HG03571 (cell line): ENCODE data around the gene DCLRE1A.
"Not testable (repeated sequence)": the region's sequence is repeated elsewhere in the genome, so short reads cannot be mapped to it uniquely, and the experiment has no call there.

Experiments
- ATAC-seq: cut with Tn5 transposase; IDR thresholded peaks from one replicate; pipeline ENCODE4 v1.9.1; 2021; ENCODE audit not compliant: unreplicated experiment

Gene DCLRE1A

DNA sequence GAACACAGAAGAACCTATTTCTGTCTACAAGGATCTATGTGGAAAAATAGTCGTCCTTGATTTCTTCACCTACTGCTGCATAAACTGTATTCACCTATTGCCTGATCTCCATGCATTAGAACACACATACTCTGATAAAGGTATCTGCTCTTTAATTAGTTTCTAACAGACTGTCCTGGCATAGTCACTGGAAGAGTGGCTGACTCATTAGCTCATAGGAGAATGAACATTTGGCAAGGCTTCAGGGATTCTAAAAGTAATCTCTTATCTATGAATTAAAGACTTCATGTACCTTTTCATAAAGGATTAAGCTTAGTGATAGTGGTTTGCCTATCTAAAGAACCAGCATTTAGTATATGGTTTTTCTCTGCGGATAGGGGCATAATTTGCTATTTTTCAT is 4.7 kb upstream of the DCLRE1A start:
- ATAC-seq = no peak

DNA sequence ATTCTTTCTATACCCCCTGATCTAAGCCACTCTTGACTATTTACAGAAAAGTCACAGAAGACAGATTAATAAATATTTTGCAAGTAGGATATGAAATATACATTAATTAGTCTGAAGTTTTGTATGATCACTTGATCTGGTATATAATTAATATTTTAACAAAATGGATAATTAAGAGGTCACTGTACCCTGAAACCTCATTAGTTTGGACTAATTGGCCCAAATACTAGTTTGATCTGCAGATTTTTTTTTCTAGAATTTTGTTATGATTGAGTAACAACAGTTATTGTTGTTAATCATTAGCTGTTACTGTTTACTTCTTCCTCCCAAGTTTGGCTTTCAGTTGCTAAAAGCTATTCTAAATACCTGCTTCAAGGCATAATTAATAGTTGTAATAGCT is 3.3 kb upstream of the DCLRE1A start:
- ATAC-seq = no peak

DNA sequence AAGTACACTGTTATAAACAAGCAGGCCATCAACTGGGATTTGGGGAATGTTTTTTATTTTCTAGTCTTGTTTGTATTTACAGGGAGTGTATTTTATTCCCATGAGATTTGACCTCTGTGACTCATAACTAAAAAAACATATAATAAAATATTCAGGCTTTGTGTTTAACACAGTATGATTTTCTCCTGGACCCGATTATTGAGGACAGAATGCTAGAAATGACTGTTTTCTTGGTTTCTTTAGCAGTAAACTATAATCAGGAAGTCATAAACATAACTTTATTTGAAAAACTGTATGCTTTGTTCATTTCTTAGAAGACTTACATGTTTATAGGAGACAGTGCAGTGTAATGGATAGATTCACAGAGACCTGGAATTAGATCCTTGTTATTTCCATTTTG is 2.7 kb upstream of the DCLRE1A start:
- ATAC-seq = no peak

DNA sequence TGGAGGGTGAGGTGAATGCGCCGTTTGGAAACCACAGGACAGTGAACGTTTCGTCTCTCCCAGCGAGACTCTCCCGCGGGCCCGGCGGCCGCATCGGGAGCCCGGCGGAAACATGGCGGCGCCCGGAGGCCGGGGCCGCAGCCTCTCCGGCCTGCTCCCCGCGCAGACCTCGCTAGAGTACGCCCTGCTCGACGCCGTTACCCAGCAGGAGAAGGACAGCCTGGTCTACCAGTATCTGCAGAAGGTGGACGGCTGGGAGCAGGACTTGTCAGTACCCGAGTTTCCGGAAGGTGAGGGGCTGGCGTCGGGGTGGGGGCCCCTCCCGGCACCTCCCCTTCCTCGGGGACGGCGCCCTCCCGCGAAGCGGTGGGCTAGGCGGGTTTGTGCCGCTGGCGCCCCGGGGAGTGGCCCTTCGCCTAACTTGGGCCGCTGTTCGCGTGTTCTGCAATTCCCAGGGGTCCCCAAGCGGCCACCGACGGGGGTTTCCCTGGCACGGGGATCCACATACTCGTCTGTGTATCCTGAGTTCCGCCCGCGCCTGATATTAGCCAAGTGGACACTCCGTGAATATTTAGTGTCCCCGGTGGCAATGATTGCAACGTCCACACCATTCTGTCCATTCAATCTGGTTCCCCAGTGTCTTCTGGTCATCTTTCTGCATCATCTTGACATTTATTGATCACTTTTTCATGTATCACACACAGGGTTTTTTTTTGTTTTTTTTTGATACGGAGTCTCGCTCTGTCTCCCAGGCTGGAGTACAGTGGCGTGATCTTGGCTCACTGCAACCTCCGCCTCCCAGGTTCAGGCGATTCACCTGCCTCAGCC is 1.1 kb upstream of the DCLRE1A start:
- ATAC-seq = peak; percentile 37

- ATAC-seq = no peak
These were observed 287 bp downstream of the DCLRE1A start for GRCh38 chr10:113853578-113854012.

DNA sequence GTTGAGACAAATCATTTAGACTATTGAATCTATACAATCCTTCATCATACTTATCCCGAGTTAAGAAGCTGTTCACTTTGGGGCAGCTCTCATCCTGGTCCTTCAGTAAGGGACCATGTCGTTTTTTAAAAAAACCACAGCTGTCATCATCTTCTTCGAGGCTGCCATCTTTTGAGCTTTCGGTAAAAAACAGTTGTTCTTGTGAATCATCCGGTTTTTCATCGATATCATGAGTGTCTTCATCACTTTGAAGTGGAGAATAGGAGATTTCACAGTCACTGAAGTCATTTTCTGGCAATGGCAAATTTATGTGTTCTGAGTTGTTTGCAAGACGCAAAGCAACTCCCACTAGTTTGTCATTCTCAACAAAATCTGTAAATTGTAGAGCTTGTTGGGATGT is 3.9 kb downstream of the DCLRE1A start:
- no peak for ATAC-seq

- no peak for ATAC-seq
These were observed 4.6 kb downstream of the DCLRE1A start for GRCh38 chr10:113849140-113849803.

DNA sequence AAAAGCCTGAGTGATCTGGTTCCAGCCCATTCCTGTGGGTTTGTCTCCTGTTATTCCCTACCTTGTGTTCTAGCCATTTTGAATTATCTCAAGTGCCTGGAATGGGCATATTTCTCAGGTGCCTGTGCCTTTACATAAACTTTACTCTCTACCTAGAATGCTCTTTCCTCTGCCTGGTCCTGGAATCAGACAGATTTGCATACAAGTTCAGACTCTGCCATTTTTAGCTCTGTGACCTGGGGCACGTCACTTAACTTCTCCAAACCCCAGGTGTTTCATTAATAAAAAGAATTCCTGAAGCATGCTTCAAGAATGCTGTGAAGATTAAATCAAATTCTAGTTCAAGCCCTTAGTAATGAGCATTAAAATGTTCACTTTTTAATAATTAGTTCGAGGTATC is 7.8 kb downstream of the DCLRE1A start:
- ATAC-seq = no peak

DNA sequence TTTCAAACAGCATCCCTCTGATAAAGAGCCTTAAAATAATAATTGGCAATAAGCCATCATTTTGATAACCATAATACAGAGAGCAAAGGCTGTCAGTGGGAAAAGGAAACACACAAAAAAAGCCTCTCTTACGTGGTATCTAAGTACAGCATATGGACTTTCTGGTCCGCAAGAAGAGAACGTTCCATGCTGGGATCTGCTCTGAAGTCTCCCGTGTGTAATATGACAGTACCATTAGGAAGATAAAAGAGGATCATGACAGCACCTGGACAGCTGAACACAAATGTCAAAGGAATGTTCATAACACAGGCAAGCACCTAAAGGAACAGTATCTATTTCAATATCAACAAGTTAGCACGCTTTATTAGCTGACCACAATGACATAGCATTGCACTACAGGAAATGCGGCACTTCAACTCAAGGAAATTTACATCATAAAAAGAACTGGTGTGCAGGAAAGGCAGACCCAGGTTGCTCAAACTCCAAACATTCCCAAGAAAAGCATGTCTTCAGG is 9.9 kb downstream of the DCLRE1A start:
- ATAC-seq = no peak

DNA sequence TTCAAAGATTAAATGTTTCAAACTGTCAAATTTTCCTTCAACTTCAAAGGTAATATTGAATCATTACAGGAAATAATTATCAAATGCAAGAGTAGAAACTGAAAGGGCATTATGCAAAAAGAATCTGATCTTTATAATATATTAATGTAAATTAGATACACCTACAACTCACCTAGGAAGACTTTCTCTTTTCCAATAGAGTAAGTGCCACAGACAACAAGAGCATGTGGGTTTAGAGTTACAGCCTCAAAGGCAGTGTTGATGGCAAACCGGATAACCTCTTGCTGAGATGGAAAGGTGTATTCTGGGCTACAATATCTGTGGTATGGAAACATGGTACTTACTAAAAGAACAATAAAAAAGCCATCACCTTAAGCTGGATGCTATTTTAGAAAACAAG is 11.7 kb downstream of the DCLRE1A start:
- ATAC-seq = no peak

DNA sequence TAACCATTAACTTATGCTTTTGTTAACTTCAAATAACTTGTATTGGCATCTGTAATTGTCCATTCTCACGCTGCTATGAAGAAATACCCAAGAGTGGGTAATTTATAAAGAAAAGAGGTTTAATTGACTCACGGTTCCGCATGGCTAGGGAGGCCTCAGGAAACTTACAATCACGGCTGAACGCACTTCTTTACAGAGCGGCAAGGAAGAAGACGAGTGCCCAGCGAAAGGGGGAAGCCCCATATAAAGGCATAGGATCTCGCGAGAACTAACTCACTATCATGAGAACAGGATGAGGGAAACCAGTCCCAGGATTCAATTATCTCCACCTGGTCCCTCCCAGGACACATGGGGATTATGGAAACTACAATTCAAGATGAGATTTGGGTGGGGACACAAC is 25.3 kb downstream of the DCLRE1A start:
- not testable (repeated sequence) for ATAC-seq

DNA sequence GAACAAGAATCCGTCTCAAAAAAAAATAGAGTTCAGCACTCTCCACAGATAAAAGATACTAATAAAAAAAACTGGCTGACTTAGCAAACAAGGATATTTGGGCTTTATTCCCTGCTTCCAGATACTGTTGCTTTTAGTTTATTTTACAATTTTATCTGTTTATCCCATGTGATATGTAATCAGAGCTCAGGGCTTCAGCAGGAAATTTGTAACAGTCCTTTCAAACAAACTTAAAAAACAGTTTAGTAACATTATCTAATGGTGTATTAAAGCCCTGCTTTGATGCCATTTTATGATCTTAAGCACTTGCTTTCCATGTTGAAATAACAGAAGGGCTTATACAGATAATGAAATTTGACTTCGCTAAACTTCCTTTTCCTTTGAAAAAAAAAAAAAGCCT is 28.1 kb downstream of the DCLRE1A start:
- ATAC-seq = no peak

- ATAC-seq = no peak
These were observed 30.5 kb downstream of the DCLRE1A start for GRCh38 chr10:113823389-113823788.

DNA sequence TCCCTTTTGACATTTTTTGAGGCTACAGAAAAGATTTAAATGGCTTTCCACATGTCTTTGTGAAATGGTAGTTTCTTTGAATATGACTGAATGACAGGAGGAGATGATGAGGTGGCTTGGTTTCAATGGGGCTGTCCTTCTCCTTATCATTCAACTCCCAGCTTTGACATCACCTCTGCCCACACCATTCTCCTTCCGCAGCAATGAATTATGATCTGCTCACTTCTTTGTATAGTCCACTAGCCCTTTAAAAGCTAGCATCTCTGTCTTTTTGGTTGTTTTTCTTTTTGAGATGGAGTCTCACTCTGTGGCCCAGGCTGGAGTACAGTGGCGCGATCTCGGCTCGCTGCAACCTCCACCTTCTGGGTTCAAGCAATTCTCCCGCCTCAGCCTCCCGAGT is 31.7 kb downstream of the DCLRE1A start:
- ATAC-seq = no peak

DNA sequence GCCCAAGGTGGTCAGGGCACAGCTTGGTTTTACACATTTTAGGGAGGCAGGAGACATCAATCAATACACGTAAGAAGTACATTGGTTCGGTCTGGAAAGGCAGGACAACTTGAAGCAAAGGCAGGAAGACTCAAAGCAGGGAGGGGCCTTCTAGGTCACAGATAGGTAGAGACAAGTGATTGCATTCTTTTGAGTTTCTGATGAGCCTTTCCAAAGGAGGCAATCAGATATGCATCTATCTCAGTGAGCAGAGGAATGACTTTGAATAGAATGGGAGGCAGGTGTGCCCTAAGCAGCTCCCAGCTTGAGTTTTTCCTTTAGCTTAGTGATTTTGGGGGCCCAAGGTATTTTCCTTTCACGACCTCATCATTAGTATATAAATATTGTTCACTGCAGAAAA is 32.6 kb downstream of the DCLRE1A start:
- not testable (repeated sequence) for ATAC-seq

DNA sequence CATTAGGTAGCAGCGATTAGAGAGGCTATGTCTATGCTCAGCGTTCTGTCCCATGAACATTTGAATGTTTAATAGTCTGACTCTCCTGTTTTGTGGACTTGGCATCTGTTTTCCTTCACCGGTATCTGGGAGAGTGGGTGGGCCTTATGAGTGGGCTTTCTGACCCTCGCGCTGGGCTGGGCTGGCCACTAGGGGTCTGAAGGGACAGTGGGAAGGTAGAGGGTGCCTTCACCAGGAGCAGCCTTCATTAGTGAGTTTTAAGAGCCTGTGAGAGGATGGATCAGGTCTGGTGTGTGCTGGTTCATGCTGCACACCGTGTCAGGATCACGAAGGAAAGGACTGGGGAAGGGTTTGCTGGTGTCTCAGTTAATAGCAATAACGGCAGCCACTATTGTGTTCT is 33.4 kb downstream of the DCLRE1A start:
- no peak for ATAC-seq

DNA sequence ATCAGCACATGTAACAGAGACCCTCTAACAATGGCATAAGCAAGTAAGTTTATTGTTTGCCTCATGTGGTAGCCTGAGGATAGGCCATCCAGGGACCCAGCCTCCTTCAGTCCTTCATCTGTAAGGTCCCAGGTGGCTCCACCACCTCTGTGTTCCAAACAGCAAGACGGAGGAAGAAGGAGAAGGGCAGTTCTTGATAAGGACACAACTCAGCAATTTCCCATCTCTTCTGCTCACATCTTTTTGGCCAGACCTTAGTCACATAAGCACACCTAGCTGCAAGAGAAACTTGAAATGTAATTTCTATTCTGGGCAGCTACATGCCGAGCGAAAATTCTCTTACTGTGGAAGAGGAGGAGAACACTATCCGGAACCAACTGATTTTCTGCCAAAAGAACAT is 33.9 kb downstream of the DCLRE1A start:
- ATAC-seq = no peak

DNA sequence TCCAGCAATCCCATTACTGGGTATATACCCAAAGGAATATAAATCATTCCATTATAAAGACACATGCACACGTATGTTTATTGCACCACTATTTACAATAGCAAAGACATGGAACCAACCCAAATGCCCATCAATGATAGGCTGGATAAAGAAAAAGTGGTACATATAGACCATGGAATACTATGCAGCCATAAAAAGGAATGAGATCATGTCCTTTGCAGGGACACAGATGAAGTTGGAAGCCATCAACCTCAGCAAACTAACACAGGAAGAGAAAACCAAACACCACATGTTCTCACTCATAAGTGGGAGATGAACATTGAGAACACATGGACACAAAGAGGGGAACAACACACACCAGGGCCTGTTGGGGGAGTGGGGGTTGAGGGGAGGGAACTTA is 39.2 kb downstream of the DCLRE1A start:
- ATAC-seq = not testable (repeated sequence)

GRCh38 chr10:113808168-113808567 is 45.7 kb downstream of the DCLRE1A start:
- ATAC-seq = no peak

GRCh38 chr10:113806503-113806902 is 47.4 kb downstream of the DCLRE1A start:
- no peak for ATAC-seq

- no peak for ATAC-seq
These were observed 50.9 kb downstream of the DCLRE1A start for GRCh38 chr10:113802997-113803396.

- ATAC-seq = no peak
These were observed 52.3 kb downstream of the DCLRE1A start for GRCh38 chr10:113801569-113801968.
